SH-SY5Y (cell line): ENCODE measurements around the gene DLGAP1.

Source experiments
- GATA2 ChIP-seq: IDR thresholded peaks from 2 replicates; pipeline ENCODE4 v1.6.1; 2011; ENCODE audit warnings: mild to moderate bottlenecking, low read depth, low read length
- GATA3 ChIP-seq: IDR thresholded peaks from 2 replicates; pipeline ENCODE4 v1.6.1; 2011; ENCODE audit warnings: low read depth, mild to moderate bottlenecking, low read length, moderate library complexity

DNA sequence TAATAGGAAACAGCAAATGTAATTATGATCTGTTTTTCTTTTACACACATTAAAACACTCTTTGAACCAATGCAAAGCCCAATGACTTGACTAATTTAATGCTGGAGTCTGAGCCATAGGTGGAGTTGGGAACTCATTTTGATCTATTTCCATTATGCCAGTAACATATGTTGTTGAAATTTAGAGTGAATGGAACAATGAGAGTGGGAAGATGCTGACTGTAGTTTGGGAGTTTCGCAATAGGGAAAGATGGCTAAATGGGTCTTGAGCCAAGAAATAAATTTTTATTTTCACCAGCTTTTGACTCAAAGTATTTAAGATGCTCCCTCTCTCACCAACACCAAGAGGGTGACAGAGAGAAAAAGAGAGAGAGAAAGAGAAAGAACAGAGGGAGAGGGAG is 246.7 kb downstream of the DLGAP1 start:
- TF ChIP-seq GATA2 (no peak), GATA3 (no peak)
